Activated B cell treated with CpG ODN at 0.5 μM for 24 hours (primary cell): ENCODE measurements around the gene ARHGEF2. TPM values are rescaled to one million over a fixed set of nuclear protein-coding genes. Genes with fewer than 3 reads are reported as not detected.

Experiments used
- ATAC-seq: fragments of 200-7000 bp; cut with Tn5 transposase; one replicate; pipeline ENCODE4 v1.10.0; 2021; ENCODE audit warnings: low read depth, mild to moderate bottlenecking, moderate library complexity
- CTCF ChIA-PET: fragments of 350-600 bp; sonication (Branson Sonifier 250); formaldehyde crosslinking; loops from one replicate; lab custom pipeline; 2021; ENCODE audit warnings: antibody characterized with exemption; lab: Charles Lee
- POLR2A ChIA-PET: fragments of 350-600 bp; sonication (Branson Sonifier 250); formaldehyde crosslinking; loops from one replicate; lab custom pipeline; 2021; ENCODE audit warnings: antibody characterized with exemption; lab: Charles Lee
- DNase-seq: peaks from one replicate; pipeline ENCODE4 v3.0.0; 2022
- H3K27ac Mint-ChIP-seq: one replicate; pipeline ENCODE4 v1.8.0; 2020; ENCODE audit warnings: mixed read lengths
- H3K27me3 Mint-ChIP-seq: one replicate; pipeline ENCODE4 v1.8.0; 2021; ENCODE audit warnings: mixed read lengths
- H3K36me3 Mint-ChIP-seq: one replicate; pipeline ENCODE4 v1.8.0; 2021; ENCODE audit warnings: low read depth, mixed read lengths
- H3K4me1 Mint-ChIP-seq: one replicate; pipeline ENCODE4 v1.8.0; 2021; ENCODE audit warnings: mixed read lengths
- H3K4me3 Mint-ChIP-seq: one replicate; pipeline ENCODE4 v1.8.0; 2020; ENCODE audit warnings: mild to moderate bottlenecking, mixed read lengths
- H3K9me3 Mint-ChIP-seq: one replicate; pipeline ENCODE4 v1.8.0; 2020; ENCODE audit warnings: mixed read lengths
- intact Hi-C: fragments of 100-400 bp; cut with micrococcal nuclease; formaldehyde crosslinking; loops from one replicate; pipeline ENCODE4 v1.15.1; 2024
- total RNA-seq: library from RNA; stranded (reverse); gene quantifications from 2 replicates; pipeline ENCODE4 v1.2.3, GENCODE V29; 2022
- TF ChIP-seq, protein P1 (sequence below): fragments of 200-600 bp; IDR thresholded peaks from one replicate; pipeline ENCODE4 v1.8.0; 2022; ENCODE audit warnings: antibody characterized with exemption, mild to moderate bottlenecking

The ARHGEF2 gene
- 188 and 207 TPM in 2 replicates for total RNA-seq

DNA sequence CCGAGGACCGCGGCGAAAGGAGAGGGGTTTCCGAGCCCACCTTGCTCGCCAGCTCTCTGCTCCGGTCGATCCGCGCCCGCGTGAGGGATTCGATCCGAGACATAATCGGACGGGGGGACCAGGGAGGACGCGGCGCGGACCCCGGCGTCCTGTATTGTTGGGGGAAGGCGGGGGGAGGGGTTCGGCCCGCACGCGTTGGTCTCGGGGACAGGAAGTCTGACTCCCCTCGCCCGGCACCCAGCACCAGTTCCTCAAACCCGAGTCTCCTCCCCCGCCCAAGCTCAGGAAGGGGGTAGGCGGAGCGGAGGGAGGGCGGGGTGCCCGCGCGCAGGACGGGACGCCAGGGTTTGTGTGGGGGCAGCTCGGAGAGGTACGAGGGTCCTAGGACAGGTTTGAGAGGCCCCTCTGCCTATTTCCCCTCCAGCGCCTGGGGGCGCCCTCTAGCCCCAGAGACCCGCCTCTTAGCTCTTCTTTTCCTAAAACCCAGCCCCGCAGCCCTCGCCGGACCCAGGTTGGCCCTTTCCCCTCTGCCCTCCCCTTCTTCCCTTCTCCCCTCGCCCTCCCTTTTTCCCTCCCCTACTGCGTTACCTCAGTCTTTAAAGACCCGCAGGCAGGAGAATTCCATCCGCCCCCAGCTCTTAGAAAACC, at the start of gene ARHGEF2:
TSS of gene ARHGEF2 (minus strand) at position 223 of the 648 bp plus-strand sequence. CDS start at position 103, 120 bp downstream.
- ChIA-PET POLR2A (interaction anchor here (0.5 to 14.6 kb wide), 20 partner anchors 9 to 750 kb away, joined by 3 to 403 read pairs (median 5); partner anchors contain the start of genes GON4L, ISG20L2, KHDC4 and METTL25B), CTCF (interaction anchor here (0.5 to 9.8 kb wide), 8 partner anchors 8 to 378 kb away, joined by 3 to 146 read pairs (median 4); partner anchors contain the start of gene RXFP4)
- TF ChIP-seq, protein P1, sequence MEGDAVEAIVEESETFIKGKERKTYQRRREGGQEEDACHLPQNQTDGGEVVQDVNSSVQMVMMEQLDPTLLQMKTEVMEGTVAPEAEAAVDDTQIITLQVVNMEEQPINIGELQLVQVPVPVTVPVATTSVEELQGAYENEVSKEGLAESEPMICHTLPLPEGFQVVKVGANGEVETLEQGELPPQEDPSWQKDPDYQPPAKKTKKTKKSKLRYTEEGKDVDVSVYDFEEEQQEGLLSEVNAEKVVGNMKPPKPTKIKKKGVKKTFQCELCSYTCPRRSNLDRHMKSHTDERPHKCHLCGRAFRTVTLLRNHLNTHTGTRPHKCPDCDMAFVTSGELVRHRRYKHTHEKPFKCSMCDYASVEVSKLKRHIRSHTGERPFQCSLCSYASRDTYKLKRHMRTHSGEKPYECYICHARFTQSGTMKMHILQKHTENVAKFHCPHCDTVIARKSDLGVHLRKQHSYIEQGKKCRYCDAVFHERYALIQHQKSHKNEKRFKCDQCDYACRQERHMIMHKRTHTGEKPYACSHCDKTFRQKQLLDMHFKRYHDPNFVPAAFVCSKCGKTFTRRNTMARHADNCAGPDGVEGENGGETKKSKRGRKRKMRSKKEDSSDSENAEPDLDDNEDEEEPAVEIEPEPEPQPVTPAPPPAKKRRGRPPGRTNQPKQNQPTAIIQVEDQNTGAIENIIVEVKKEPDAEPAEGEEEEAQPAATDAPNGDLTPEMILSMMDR, result no peak
- Mint-ChIP-seq H3K27ac (peak within 1 kb of the TSS; percentile 90), H3K9me3 (no peaks in the 10 kb centered on the region), H3K27me3 (no peaks in the 10 kb centered on the region), H3K4me1 (peaks cover 85% of the 10 kb centered on the region), H3K4me3 (peak within 1 kb of the TSS; percentile 97), H3K36me3 (peaks cover 38% of the 10 kb centered on the region)
- peak; percentile 80 for DNase-seq
- ATAC-seq, result peak; percentile 75
- intact Hi-C loops, result loop anchor here (1.0 to 5.0 kb wide), 6 partner anchors 8 to 122 kb away; partner anchors contain the start of genes GON4L, KHDC4, LAMTOR2 and RIT1

DNA sequence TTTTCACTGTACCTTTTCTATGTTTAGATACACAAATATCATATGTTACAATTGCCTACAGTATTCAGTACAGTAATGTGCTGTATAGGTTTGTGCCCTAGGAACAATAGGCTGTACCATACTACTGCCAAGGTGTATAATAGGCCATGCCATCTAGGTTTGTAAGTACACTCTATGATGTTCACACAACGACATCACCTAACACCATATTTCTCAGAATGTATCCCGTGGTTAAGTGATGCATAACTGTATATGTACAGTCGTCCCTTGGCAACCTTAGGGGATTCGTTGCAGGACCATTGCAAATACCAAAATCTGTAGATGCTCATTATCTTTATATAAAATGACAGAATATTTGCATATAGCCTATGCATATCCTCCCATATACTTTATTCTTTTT, 48.2 kb upstream of the ARHGEF2 start:
- Mint-ChIP-seq H3K36me3 (no peaks in the 10 kb centered on the region), H3K4me1 (no peaks in the 10 kb centered on the region), H3K27me3 (peaks cover 5% of the 10 kb centered on the region), H3K27ac (no peak overlapping the region), H3K4me3 (no peak overlapping the region), H3K9me3 (no peaks in the 10 kb centered on the region)
- ChIA-PET POLR2A (no interaction called here), CTCF (no interaction called here)
- TF ChIP-seq, protein P1, result no peak
- intact Hi-C loops, result no loop called here
- DNase-seq (no peak), ATAC-seq (no peak)

DNA sequence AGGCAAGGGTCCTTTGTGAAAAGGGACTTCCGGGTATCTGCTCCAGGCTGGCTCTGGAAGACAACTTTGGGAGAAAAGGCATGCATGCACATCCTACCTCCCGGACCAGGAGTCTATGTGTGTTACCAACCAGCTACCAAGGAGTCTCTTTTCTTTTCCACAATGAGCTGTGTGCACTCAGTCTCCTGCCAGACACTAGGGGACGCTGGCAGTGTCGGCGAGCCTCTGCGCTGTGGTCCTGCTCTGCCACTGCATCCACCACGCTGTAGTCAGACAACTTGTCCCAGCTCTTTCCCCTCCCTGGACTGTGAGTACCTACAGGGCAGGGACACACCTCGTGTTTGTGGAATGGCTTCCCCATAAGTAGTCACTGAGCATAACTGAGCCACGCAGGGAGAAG, 47.5 kb upstream of the ARHGEF2 start:
- Mint-ChIP-seq H3K27me3 (peaks cover 5% of the 10 kb centered on the region), H3K4me3 (no peak overlapping the region), H3K36me3 (no peaks in the 10 kb centered on the region), H3K27ac (no peak overlapping the region), H3K9me3 (no peaks in the 10 kb centered on the region), H3K4me1 (peaks cover 3% of the 10 kb centered on the region)
- intact Hi-C loops, result no loop called here
- peak; percentile 74 for ATAC-seq
- ChIA-PET CTCF (interaction anchor here (1.6 kb wide), 1 partner anchor 28 kb away, joined by 4 read pairs; the partner anchor contains the start of genes LAMTOR2 and UBQLN4), POLR2A (interaction anchor here (0.6 kb wide), 1 partner anchor 15 kb away, joined by 5 read pairs; no protein-coding TSS in a partner anchor)
- no peak for DNase-seq
- TF ChIP-seq, protein P1, result no peak

DNA sequence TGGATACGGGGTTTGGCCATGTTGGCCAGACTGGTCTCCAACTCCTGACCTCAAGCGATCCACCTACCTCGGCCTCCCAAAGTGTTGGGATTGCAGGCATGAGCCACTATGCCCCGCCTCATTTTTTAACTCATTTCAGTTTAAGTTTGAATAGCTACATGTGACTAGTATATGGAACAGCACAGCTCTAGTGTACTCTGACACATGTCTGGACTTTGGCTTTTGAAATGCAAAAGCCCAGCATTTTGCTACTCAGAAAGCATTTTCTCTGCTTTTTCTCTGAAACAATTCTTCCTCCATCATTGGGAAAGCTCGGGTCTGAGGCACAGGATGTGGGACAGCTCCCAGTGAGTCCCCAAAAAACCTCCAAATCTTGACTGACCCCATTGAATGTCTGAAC, 46.5 kb upstream of the ARHGEF2 start:
- TF ChIP-seq, protein P1, result no peak
- no peak overlapping the region for H3K4me3 Mint-ChIP-seq
- H3K27ac Mint-ChIP-seq, result no peak overlapping the region
- no peak for DNase-seq
- intact Hi-C loops, result no loop called here
- ATAC-seq, result no peak
- H3K4me1 Mint-ChIP-seq, result peaks cover 12% of the 10 kb centered on the region
- ChIA-PET CTCF (interaction anchor here (1.6 kb wide), 1 partner anchor 29 kb away, joined by 4 read pairs; the partner anchor contains the start of genes LAMTOR2 and UBQLN4), POLR2A (interaction anchor here (0.6 kb wide), 1 partner anchor 193 kb away, joined by 4 read pairs; no protein-coding TSS in a partner anchor)
- no peaks in the 10 kb centered on the region for H3K9me3 Mint-ChIP-seq
- H3K36me3 Mint-ChIP-seq, result peaks cover 8% of the 10 kb centered on the region
- peaks cover 5% of the 10 kb centered on the region for H3K27me3 Mint-ChIP-seq

DNA sequence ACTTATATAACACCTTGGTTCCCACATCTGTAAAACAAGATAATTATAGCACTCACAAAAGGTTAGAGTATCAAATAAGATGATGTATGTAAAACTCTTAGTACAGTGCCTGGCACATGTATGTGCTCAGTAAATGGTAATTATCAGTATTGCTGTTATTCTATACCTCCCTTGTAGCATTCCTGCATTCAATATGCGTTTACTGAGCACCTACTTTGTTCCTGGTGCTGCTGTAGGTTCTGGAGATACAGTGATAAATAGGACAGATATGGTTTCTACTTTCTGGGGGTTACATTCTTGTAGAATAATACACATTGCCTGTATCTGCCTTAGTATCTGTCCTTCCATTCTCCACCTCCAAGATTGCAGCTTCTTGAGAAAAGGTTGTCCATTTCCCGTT, 43.6 kb upstream of the ARHGEF2 start:
- Mint-ChIP-seq H3K4me1 (peaks cover 22% of the 10 kb centered on the region), H3K27me3 (peaks cover 5% of the 10 kb centered on the region), H3K27ac (no peak overlapping the region), H3K36me3 (peaks cover 32% of the 10 kb centered on the region), H3K4me3 (no peak overlapping the region), H3K9me3 (no peaks in the 10 kb centered on the region)
- ATAC-seq (no peak), DNase-seq (no peak)
- TF ChIP-seq, protein P1, result no peak
- ChIA-PET CTCF (no interaction called here), POLR2A (no interaction called here)
- intact Hi-C loops, result loop anchor here (1.0 to 2.0 kb wide), 2 partner anchors 32 to 165 kb away; partner anchors contain the start of genes GON4L and LAMTOR2
